ENCODE measurements around the gene TEAD4. TPM values are rescaled to one million over a fixed set of nuclear protein-coding genes. Genes with fewer than 3 reads are reported as not detected.

Gene TEAD4
- total RNA-seq, 1 experiment from 2014 or later, result 127 TPM

GRCh38 chr12:3084742-3085141 is 125.5 kb downstream of the TEAD4 start:
- Histone ChIP-seq H2BK15ac (ENCODE audit: low read depth, low read length) (no peak overlapping the region), H3K79me2 (ENCODE audit: insufficient read depth, low read length) (no peaks in the 10 kb centered on the region), H2BK5ac (ENCODE audit: insufficient read length, low read length) (no peak overlapping the region), H2BK12ac (ENCODE audit: insufficient read length, low read depth, low read length) (no peak overlapping the region), H3K27ac (ENCODE audit: insufficient read length, low read depth, low read length) (no peak overlapping the region), H4K8ac (replicated peaks; ENCODE audit: insufficient read length, low read depth, low read length) (no peak overlapping the region), H3K23me2 (ENCODE audit: insufficient read length, low read depth, low read length, poor library complexity, severe bottlenecking) (no peaks in the 10 kb centered on the region), H2BK120ac (ENCODE audit: low read depth, low read length, poor library complexity, severe bottlenecking) (no peak overlapping the region), H3K9ac (ENCODE audit: extremely low read depth, insufficient read length, low read length) (no peak overlapping the region), H2BK20ac (ENCODE audit: low read depth, low read length, poor library complexity, severe bottlenecking) (no peak overlapping the region), H3T11ph (ENCODE audit: low read length) (no peak overlapping the region), H3K4ac (ENCODE audit: low read depth, low read length) (no peak overlapping the region), H3K4me1 (ENCODE audit: insufficient read depth, low read length) (peaks cover 5% of the 10 kb centered on the region; the same call in 1 of the 2 replicates), H2AFZ (ENCODE audit: low read length) (no peak overlapping the region), H3K23ac (ENCODE audit: insufficient read length, low read depth, low read length) (no peak overlapping the region), H3K27me3 (ENCODE audit: insufficient read depth, low read length) (no peaks in the 10 kb centered on the region), H3K9me3 (ENCODE audit: control insufficient read depth, low read depth, low read length) (no peaks in the 10 kb centered on the region), H3K56ac (ENCODE audit: insufficient read length, low read depth, low read length) (no peak overlapping the region), H3K18ac (ENCODE audit: insufficient read length, low read depth, low read length) (no peak overlapping the region), H2AK5ac (ENCODE audit: insufficient read length, low read length) (no peak overlapping the region), H4K5ac (ENCODE audit: insufficient read length, low read depth, low read length) (no peak overlapping the region), H3K14ac (ENCODE audit: insufficient read depth, low read length) (no peak overlapping the region), H3K4me2 (ENCODE audit: insufficient read depth, insufficient read length, low read length) (no peak overlapping the region), H4K91ac (ENCODE audit: insufficient read length, low read depth, low read length) (no peak overlapping the region), H4K20me1 (ENCODE audit: control insufficient read depth, insufficient read depth, insufficient read length) (no peaks in the 10 kb centered on the region), H3K79me1 (ENCODE audit: insufficient read depth, low read depth, low read length, poor library complexity, severe bottlenecking) (no peaks in the 10 kb centered on the region)
- Mint-ChIP-seq H3K27ac (peak overlapping the region; percentile 91 to 97 (median 97)), H3K4me1 (peaks cover 48 to 55% of the 10 kb centered on the region in 2 experiments), H3K4me3 (peak overlapping the region in 1 of 2 experiments; percentile 49; a peak in 4 of 5 replicates), H3K9me3 (peaks cover 3% of the 10 kb centered on the region in 2 experiments; a peak in 3 of 5 replicates), H3K27me3 (ENCODE audit: low read depth) (peaks cover 6% of the 10 kb centered on the region), H3K36me3 (ENCODE audit: insufficient read depth in 1 of 3, low read depth in 3 of 3) (peaks cover 11 to 22% (median 16%) of the 10 kb centered on the region in 3 experiments)
- no CpG with 5 or more reads among the region's 12 CpGs for WGBS (ENCODE audit: extremely low coverage, insufficient read length, low lambda C conversion rate)
- TF ChIP-seq CTCF (conservative IDR thresholded peaks at IDR 0.05), result peak; percentile 23; the same call in 1 of the 3 replicates
- DNase-seq, result peak; percentile 94
